Endothelial cell of hepatic sinusoid (primary cell): Measurements from ENCODE around the gene ACACA.

ENCODE experiments used
- in situ Hi-C: cut with HindIII; loops from 2 replicates; pipeline ENCODE4 v1.10.0; 2017; ENCODE audit warnings: low sequenced_read_pairs

Gene ACACA

GRCh38 chr17:37051833-37052232, 354.8 kb downstream of the ACACA start:
- in situ Hi-C loops = loop anchor here (10.0 to 25.0 kb wide), 2 partner anchors 167 to 290 kb away; no protein-coding TSS in a partner anchor

GRCh38 chr17:37051381-37051780, 355.3 kb downstream of the ACACA start:
- in situ Hi-C loops = loop anchor here (10.0 to 25.0 kb wide), 2 partner anchors 167 to 289 kb away; no protein-coding TSS in a partner anchor

DNA sequence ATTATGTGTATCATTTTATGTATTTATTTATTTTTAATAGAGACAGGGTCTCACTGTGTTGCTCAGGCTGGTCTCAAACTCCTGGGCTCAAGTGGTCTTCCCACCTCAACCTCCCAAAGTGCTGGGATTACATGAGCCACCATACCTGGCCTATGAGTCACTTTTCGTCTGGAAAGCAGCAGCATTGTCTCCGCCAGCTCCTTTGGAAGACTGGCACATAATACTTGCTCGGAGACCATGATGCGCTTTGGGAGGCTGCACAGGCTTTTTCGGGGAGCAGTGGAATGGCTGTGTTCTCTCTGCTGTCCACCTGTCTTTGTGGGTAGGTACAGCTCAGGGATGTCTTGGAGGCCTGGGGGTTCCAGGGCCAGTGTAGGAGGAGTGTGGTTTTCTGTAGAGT, 355.7 kb downstream of the ACACA start:
- in situ Hi-C loops = loop anchor here (10.0 to 25.0 kb wide), 2 partner anchors 166 to 289 kb away; no protein-coding TSS in a partner anchor

GRCh38 chr17:37048811-37049210, 357.8 kb downstream of the ACACA start:
- in situ Hi-C loops = no loop called here

- in situ Hi-C loops = no loop called here
Observed at GRCh38 chr17:37047631-37048104, 359.0 kb downstream of the ACACA start.

DNA sequence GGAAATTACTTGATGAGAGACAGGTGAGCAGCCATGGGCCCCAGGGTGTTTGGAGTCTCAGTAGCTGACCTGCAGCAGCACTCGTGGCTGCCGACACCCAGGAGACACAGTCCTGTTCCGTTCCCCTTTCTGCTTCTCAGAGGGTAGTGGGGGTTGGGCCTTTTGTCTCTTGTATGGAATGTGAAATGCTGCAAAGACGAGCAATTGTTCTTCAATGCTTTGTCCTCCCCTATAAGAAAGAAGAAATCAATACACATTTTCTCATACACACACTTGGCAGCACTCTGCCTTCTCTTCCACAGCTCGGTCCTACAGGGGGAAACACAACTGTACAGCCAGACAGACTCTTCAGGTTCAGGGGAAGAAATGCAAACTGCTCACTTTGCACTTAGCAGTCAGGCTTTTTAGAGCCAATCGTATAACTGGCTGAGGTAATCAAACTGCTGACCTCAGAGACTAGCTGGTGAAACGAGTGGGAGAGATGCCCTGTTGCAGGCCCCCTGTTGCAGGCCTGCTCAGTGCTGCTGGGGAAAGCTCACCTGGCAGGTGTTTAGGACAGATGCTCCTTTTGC, 361.2 kb downstream of the ACACA start:
- in situ Hi-C loops = no loop called here

DNA sequence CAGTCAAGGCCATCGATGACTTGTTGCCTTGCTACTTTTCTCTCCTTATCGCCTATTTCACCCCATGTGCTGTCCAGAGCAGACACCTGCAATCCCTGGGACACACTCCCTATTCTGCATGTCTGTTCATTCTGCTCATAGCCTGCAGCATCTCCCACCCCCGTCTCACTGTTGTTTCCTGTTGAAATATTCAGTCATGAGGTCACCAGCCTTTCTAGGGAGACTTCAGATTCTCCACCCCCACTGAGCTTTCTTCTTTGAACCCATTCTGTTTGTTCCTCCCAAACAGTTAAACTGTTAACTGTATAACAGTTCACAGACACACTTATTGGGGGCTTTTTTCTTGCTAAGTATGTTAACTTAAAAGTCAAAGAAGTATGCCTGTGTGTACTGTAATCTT, 363.4 kb downstream of the ACACA start:
- in situ Hi-C loops = no loop called here

- in situ Hi-C loops = no loop called here
Observed at GRCh38 chr17:37041932-37042331, 364.7 kb downstream of the ACACA start.

DNA sequence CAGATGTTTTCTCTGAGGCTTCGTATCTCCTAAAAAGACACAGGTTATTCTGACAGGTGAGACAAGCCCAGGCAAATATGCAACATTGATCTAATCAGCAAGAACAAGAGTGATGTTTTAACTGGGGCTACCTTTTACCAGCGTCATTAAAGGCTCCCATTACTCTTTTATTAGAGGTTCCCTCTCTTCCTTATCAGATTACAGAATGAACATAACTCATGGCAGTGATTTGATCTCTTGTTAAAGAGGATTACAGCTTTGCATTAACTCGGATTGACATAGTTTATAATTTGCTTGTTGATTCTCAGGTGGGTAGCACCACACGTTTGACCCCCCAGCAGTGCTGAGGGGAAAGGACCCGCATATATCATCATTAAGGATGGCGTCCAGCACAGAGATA, 367.4 kb downstream of the ACACA start:
- in situ Hi-C loops = no loop called here

DNA sequence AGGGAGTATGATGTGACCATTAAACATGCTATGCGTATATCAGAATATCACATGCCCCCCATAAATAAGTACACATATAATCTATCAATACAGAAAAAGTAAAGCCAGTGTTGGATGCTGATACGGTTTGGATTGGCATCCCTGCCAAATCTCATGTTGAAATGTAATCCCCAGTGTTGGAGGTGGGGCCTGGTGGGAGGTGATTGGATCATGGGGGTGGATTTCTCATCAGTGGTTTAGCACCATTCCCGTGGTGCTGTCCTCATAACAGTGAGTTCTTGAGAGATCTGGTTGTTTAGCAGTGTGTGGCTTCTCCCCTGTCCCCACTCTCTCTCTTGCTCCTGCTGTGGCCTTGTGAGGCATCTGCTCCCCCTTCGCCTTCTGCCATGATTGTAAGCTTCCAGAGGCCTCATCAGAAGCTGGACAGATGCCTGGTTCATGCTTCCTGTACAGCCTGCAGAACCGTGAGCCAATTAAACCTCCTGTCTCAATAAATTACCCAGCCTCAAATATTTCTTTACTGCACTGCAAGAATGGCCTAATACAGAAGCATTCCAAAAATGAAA, 369.0 kb downstream of the ACACA start:
- in situ Hi-C loops = no loop called here
